GM23338 (cell line): ENCODE measurements around the gene HSH2D. TPM values are rescaled to one million over a fixed set of nuclear protein-coding genes. Genes with fewer than 3 reads are reported as not detected.

ENCODE experiments used
- ATAC-seq: fragments of 200-7000 bp; cut with Tn5 transposase; 3 replicates; pipeline ENCODE4 v1.9.1; 2020
- DNase-seq: peaks from one replicate; pipeline ENCODE4 v3.0.0-alpha.2; 2015; ENCODE audit warnings: low spot score
- H2AFZ ChIP-seq: fragments of 200-600 bp; sonication (generic); 2 replicates; pipeline ENCODE4 v1.8.0; 2016; ENCODE audit warnings: antibody characterized with exemption, mild to moderate bottlenecking, moderate library complexity
- H3F3A ChIP-seq: fragments of 200-600 bp; sonication (generic); replicated peaks from 2 replicates; pipeline ENCODE4 v1.8.0; 2017; ENCODE audit warnings: antibody characterized with exemption, mixed run types, low read depth
- H3K27ac ChIP-seq: fragments of 200-600 bp; sonication (generic); 2 replicates; pipeline ENCODE4 v1.6.1; 2016; ENCODE audit warnings: low read depth
- H3K27me3 ChIP-seq: fragments of 200-600 bp; sonication (generic); 2 replicates; pipeline ENCODE4 v1.8.0; 2016; ENCODE audit warnings: mild to moderate bottlenecking, mixed run types, moderate library complexity; ENCODE audit not compliant: insufficient read depth
- H3K36me3 ChIP-seq: fragments of 200-600 bp; sonication (generic); 2 replicates; pipeline ENCODE4 v1.8.0; 2016; ENCODE audit warnings: mild to moderate bottlenecking; ENCODE audit not compliant: insufficient read depth
- H3K4me1 ChIP-seq: fragments of 200-600 bp; sonication (generic); 2 replicates; pipeline ENCODE4 v1.8.0; 2016; ENCODE audit warnings: mild to moderate bottlenecking, moderate library complexity; ENCODE audit not compliant: insufficient read depth
- H3K4me2 ChIP-seq: fragments of 200-600 bp; sonication (generic); 2 replicates; pipeline ENCODE4 v1.7.1; 2017; ENCODE audit warnings: mixed run types
- H3K4me3 ChIP-seq: fragments of 200-600 bp; sonication (generic); 2 replicates; pipeline ENCODE4 v1.6.1; 2016; ENCODE audit warnings: mixed run types
- H3K79me2 ChIP-seq: fragments of 200-600 bp; sonication (generic); replicated peaks from 2 replicates; pipeline ENCODE4 v1.8.0; 2017; ENCODE audit warnings: mild to moderate bottlenecking; ENCODE audit not compliant: insufficient read depth
- H3K9me2 ChIP-seq: fragments of 200-600 bp; sonication (generic); 2 replicates; pipeline ENCODE4 v1.8.0; 2017; ENCODE audit not compliant: insufficient read depth
- H4K20me1 ChIP-seq: fragments of 200-600 bp; sonication (generic); replicated peaks from 2 replicates; pipeline ENCODE4 v1.8.0; 2017; ENCODE audit warnings: mild to moderate bottlenecking; ENCODE audit not compliant: insufficient read depth
- H3K27ac Mint-ChIP-seq: 2 replicates; pipeline ENCODE4 v1.8.0; 2020; ENCODE audit warnings: inconsistent platforms, mild to moderate bottlenecking, moderate library complexity, mixed read lengths
- H3K27me3 Mint-ChIP-seq: 3 replicates; pipeline ENCODE4 v1.8.0; 2022; ENCODE audit warnings: low read depth, mild to moderate bottlenecking, moderate library complexity, mixed read lengths, inconsistent platforms; ENCODE audit not compliant: insufficient read depth, poor library complexity
- H3K36me3 Mint-ChIP-seq: 3 replicates; pipeline ENCODE4 v1.8.0; 2021; ENCODE audit warnings: low read depth, mild to moderate bottlenecking, inconsistent platforms, moderate library complexity, mixed read lengths
- H3K4me1 Mint-ChIP-seq: 3 replicates; pipeline ENCODE4 v1.8.0; 2020; ENCODE audit warnings: mild to moderate bottlenecking, inconsistent platforms, mixed read lengths
- H3K4me3 Mint-ChIP-seq: 3 replicates; pipeline ENCODE4 v1.8.0; 2021; ENCODE audit warnings: moderate library complexity, mild to moderate bottlenecking, inconsistent platforms, mixed read lengths
- H3K9me3 Mint-ChIP-seq: 3 replicates; pipeline ENCODE4 v1.8.0; 2020; ENCODE audit warnings: moderate library complexity, mild to moderate bottlenecking, inconsistent platforms, mixed read lengths
- CREB1 ChIP-seq: fragments of 250-450 bp; sonication (Bioruptor Pico); IDR thresholded peaks from 2 replicates; pipeline ENCODE4 v1.5.0; 2020; ENCODE audit warnings: low read depth, mild to moderate bottlenecking, moderate library complexity
- CTCF ChIP-seq, 2 experiments: fragments of 200-600 bp in 1 of 2; sonication (generic) in 1 of 2; conservative IDR thresholded peaks; 2 replicates each; pipeline versions ENCODE4 v1.5.1 to v1.6.1; 2016 to 2017; ENCODE audit warnings: antibody characterized with exemption in 2 of 2, low read depth in 2 of 2, mild to moderate bottlenecking in 2 of 2, moderate library complexity in 1 of 2
- ETS1 ChIP-seq: IDR thresholded peaks from 2 replicates; pipeline ENCODE4 v1.6.1; 2016; ENCODE audit warnings: antibody characterized with exemption
- EZH2 ChIP-seq: fragments of 200-600 bp; sonication (generic); IDR thresholded peaks from one replicate; pipeline ENCODE4 v1.8.0; 2017; ENCODE audit warnings: antibody characterized with exemption, mild to moderate bottlenecking, low read depth; ENCODE audit not compliant: unreplicated experiment
- EZH2phosphoT487 ChIP-seq: fragments of 200-600 bp; sonication (generic); IDR thresholded peaks from one replicate; pipeline ENCODE4 v1.8.1; 2018; ENCODE audit warnings: antibody characterized with exemption; ENCODE audit not compliant: unreplicated experiment
- JUNB ChIP-seq: IDR thresholded peaks from one replicate; pipeline ENCODE4 v1.6.1; 2016; ENCODE audit warnings: antibody characterized with exemption; ENCODE audit not compliant: unreplicated experiment
- NANOG ChIP-seq: IDR thresholded peaks from 2 replicates; pipeline ENCODE4 v1.6.1; 2016; ENCODE audit warnings: antibody characterized with exemption, borderline replicate concordance
- POLR2AphosphoS5 ChIP-seq: IDR thresholded peaks from 2 replicates; pipeline ENCODE4 v1.6.1; 2016; ENCODE audit warnings: antibody characterized with exemption, low read depth
- REST ChIP-seq: IDR thresholded peaks from one replicate; pipeline ENCODE4 v1.6.1; 2018; ENCODE audit warnings: antibody characterized with exemption; ENCODE audit not compliant: unreplicated experiment
- STAT1 ChIP-seq: IDR thresholded peaks from one replicate; pipeline ENCODE4 v1.6.1; 2016; ENCODE audit warnings: antibody characterized with exemption; ENCODE audit not compliant: unreplicated experiment
- ZNF114 ChIP-seq: fragments of 250-450 bp; sonication (Bioruptor Pico); IDR thresholded peaks from 2 replicates; pipeline ENCODE4 v1.5.0; 2020; ENCODE audit warnings: mild to moderate bottlenecking, moderate library complexity
- ZNF331 ChIP-seq: fragments of 250-450 bp; sonication (Bioruptor Pico); IDR thresholded peaks from 2 replicates; pipeline ENCODE4 v1.5.0; 2020; ENCODE audit warnings: low read depth, mild to moderate bottlenecking, moderate library complexity
- ZNF462 ChIP-seq: fragments of 250-450 bp; sonication (Bioruptor Pico); IDR thresholded peaks from 2 replicates; pipeline ENCODE4 v1.5.0; 2020; ENCODE audit warnings: mild to moderate bottlenecking, moderate library complexity
- polyA plus RNA-seq: library from polyadenylated mRNA; unstranded; fragments of >200 nt; fragmentation: Nextera tagmentation; extraction: Ambion mirVana; gene quantifications from 2 replicates; pipeline ENCODE4 v1.2.1, GENCODE V29; 2016
- total RNA-seq: library from RNA; depleted of rRNA; stranded (reverse); fragments of >200 nt; shearing (Covaris generic); gene quantifications from 2 replicates; pipeline ENCODE4 v1.2.3, GENCODE V29; 2014

HSH2D gene
- total and polyA plus RNA-seq, 2 experiments from 2014 or later = 0.81 to 1.4 TPM

DNA sequence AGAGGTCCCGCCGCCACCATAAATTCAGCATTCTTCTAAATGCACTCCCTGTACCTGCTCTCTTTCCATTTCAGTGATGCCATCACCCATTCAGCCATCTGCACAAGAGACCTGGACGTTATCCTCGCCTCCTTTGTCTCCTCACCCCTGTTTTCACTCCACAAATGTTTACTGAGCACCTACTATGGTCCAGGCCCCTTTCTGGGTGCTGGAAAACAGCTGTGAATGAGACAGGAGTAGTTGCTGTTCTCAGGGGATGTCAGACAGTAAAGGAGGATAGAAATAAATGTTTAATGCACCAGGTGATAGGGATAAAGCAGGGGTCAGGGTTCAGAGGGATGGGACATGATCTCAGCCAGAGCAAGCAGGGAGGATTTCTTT is 57.5 kb downstream of the HSH2D start:
- Mint-ChIP-seq H3K27me3 (peaks cover 4% of the 10 kb centered on the region), H3K9me3 (no peaks in the 10 kb centered on the region), H3K4me1 (peaks cover 7% of the 10 kb centered on the region), H3K4me3 (no peak overlapping the region; the same call in 2 of the 3 replicates), H3K27ac (no peak overlapping the region), H3K36me3 (no peaks in the 10 kb centered on the region; the same call in 2 of the 3 replicates)
- no peak overlapping the region for H3K4me2 ChIP-seq
- H3K36me3 ChIP-seq = no peaks in the 10 kb centered on the region
- no peaks in the 10 kb centered on the region for H3F3A ChIP-seq
- H3K4me1 ChIP-seq = peaks cover 3% of the 10 kb centered on the region
- H2AFZ ChIP-seq = no peak overlapping the region
- no peaks in the 10 kb centered on the region; the same call in 1 of the 2 replicates for H4K20me1 ChIP-seq
- no peak overlapping the region for H3K4me3 ChIP-seq
- ATAC-seq = no peak
- TF ChIP-seq JUNB (no peak), POLR2AphosphoS5 (no peak), STAT1 (no peak), CTCF (conservative IDR thresholded peaks at IDR 0.05; ENCODE audit: low read depth in 2 of 2) (no peak), ETS1 (no peak), ZNF462 (CRISPR knock-in tag) (no peak), NANOG (no peak), CREB1 (CRISPR knock-in tag) (no peak), ZNF114 (no peak), ZNF331 (CRISPR knock-in tag) (no peak), EZH2 (no peak), REST (no peak), EZH2phosphoT487 (no peak)
- no peak for DNase-seq
- no peaks in the 10 kb centered on the region for H3K79me2 ChIP-seq
- no peaks in the 10 kb centered on the region for H3K9me2 ChIP-seq
- no peaks in the 10 kb centered on the region for H3K27me3 ChIP-seq
- H3K27ac ChIP-seq = no peak overlapping the region
